Thoracic aorta (tissue), 2 donors: ENCODE measurements around the gene PLXDC1. TPM values are rescaled to one million over a fixed set of nuclear protein-coding genes. Genes with fewer than 3 reads are reported as not detected.
A peak's percentile ranks its signal among the peaks of the same experiment; 100 is the strongest.
"Not testable (repeated sequence)": the region's sequence is repeated elsewhere in the genome, so short reads cannot be mapped to it uniquely, and the experiment has no call there.

Experiments used
- ATAC-seq: fragments of 150-250 bp; one replicate; pipeline ENCODE4 v1.8.0; 2017; ENCODE audit warnings: low read depth; ENCODE audit not compliant: insufficient number of reproducible peaks, low FRiP score
- DNase-seq: peaks from one replicate; pipeline ENCODE4 v3.0.0-alpha.2; 2020; ENCODE audit warnings: low spot score
- H3K27ac ChIP-seq, 2 donors: fragments of 200-600 bp; sonication (generic); 1 replicate in 1 of 2; 2 replicates in 1 of 2; pipeline ENCODE4 v1.5.1; 2016; ENCODE audit warnings: mild to moderate bottlenecking in 2 of 2, moderate library complexity in 2 of 2
- H3K27me3 ChIP-seq: fragments of 200-600 bp; sonication (generic); replicated peaks from 2 replicates; pipeline ENCODE4 v1.6.0; 2016; ENCODE audit warnings: mild to moderate bottlenecking; ENCODE audit not compliant: insufficient read depth
- H3K36me3 ChIP-seq: fragments of 200-600 bp; sonication (generic); one replicate; pipeline ENCODE4 v1.5.1; 2016
- H3K4me1 ChIP-seq, 2 donors: fragments of 200-600 bp; sonication (generic); 1 replicate in 1 of 2; 2 replicates in 1 of 2; pipeline versions ENCODE4 v1.5.1 to v1.6.0; 2016; ENCODE audit warnings: low read depth in 2 of 2, mild to moderate bottlenecking in 1 of 2; ENCODE audit not compliant: control insufficient read depth in 1 of 2
- H3K4me3 ChIP-seq: fragments of 200-600 bp; sonication (generic); 2 replicates; pipeline ENCODE4 v1.5.1; 2016; ENCODE audit warnings: mild to moderate bottlenecking
- H3K9me3 ChIP-seq: fragments of 200-600 bp; sonication (generic); 2 replicates; pipeline ENCODE4 v1.5.1; 2016
- total RNA-seq, 2 donors: library from RNA; depleted of rRNA; stranded (reverse); fragments of >200 nt; gene quantifications; one replicate each; pipeline versions ENCODE4 v1.1.0 to v1.2.3, GENCODE V29; 2016
- TF ChIP-seq, protein P1 (sequence below): fragments of 200-600 bp; sonication (generic); IDR thresholded peaks from one replicate; pipeline ENCODE4 v1.5.1; 2019; ENCODE audit warnings: antibody characterized with exemption

PLXDC1 gene
- total RNA-seq, 2 donors from 2014 or later: 7.0 to 13.9 TPM

DNA sequence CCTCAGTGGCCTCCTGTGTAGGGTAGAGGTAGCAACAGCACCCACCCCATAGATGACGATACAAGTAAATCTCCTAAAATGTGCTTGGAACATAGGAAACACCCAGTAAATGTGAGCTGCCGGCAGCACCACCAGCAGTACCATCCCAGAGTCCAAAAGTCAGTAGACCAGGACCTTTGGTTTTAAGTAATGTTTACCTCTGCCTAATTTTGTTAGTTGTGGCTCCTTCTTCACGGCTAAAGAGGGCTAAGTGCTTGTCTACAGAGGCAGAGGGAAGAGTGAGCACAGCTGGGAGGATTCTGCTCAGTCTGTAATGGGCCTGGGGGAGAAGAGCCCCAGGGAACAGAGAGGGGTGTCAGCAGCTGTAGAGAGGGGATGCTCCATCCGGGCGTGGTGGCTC is 92.9 kb downstream of the PLXDC1 start:
- H3K36me3 ChIP-seq: no peaks in the 10 kb centered on the region
- no peaks in the 10 kb centered on the region for H3K27me3 ChIP-seq
- H3K27ac ChIP-seq: peak overlapping the region in 1 of 2 donors; percentile 56
- peaks cover 5 to 21% of the 10 kb centered on the region in 2 donors for H3K4me1 ChIP-seq
- no peaks in the 10 kb centered on the region for H3K9me3 ChIP-seq
- TF ChIP-seq, protein P1, sequence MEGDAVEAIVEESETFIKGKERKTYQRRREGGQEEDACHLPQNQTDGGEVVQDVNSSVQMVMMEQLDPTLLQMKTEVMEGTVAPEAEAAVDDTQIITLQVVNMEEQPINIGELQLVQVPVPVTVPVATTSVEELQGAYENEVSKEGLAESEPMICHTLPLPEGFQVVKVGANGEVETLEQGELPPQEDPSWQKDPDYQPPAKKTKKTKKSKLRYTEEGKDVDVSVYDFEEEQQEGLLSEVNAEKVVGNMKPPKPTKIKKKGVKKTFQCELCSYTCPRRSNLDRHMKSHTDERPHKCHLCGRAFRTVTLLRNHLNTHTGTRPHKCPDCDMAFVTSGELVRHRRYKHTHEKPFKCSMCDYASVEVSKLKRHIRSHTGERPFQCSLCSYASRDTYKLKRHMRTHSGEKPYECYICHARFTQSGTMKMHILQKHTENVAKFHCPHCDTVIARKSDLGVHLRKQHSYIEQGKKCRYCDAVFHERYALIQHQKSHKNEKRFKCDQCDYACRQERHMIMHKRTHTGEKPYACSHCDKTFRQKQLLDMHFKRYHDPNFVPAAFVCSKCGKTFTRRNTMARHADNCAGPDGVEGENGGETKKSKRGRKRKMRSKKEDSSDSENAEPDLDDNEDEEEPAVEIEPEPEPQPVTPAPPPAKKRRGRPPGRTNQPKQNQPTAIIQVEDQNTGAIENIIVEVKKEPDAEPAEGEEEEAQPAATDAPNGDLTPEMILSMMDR: no peak
- DNase-seq: no peak
- no peak overlapping the region for H3K4me3 ChIP-seq
- ATAC-seq: no peak

DNA sequence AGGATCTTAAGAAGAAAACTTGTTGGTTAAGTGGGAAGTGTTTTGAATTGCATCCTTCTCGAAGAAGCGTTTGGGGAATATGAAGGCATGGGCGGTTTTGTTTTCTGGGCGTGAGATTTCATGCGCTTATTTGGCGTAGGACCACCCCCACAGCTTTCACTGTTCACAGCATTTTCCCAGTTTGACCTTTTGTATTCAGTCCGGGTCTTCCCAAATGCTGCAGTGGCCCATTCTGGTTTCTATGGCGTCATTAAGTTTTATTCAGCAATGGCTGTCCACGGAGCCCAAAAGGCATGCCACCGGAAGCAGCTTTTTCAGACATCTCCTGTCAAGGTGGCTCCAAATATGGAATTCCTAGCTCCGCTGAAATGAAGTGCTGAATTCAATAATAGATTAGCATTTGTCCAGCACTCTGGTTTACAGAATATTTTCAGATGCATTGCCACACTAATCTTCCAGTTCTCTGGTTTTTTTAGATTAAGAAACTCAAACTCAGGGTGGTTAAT is 93.7 kb downstream of the PLXDC1 start:
- TF ChIP-seq, protein P1: no peak
- no peak for ATAC-seq
- peak overlapping the region; percentile 83 for H3K4me3 ChIP-seq

DNA sequence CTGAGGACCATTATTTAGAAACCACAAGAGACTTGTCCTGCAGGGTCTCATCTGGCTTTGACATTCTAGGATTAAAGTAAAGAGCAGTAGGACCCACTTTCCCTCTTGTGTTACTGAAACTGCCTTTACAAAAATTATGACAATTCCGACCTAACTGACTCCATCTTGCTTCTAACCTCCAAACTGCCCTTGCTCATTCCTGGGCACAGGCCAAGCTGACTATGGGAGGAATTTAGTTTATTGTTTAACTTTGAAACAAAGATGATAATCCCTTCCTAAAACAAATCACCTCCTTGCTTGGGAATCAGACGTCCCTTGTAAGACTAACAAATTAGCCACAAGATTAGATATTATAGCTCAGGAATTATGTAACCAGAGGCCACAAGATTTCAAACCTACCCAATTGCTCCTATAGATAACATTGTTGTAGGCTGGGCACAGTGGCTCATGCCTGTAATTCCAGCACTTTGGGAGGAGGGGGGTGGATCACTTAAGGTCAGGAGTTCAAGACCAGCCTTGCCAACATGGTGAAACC is 97.3 kb downstream of the PLXDC1 start:
- ATAC-seq: no peak
- H3K27ac ChIP-seq: no peak overlapping the region
- TF ChIP-seq, protein P1: no peak

More for the DNA sequence above, 93.7 kb downstream of the PLXDC1 start:
- H3K27me3 ChIP-seq: no peaks in the 10 kb centered on the region
- DNase-seq: no peak
- H3K36me3 ChIP-seq: no peaks in the 10 kb centered on the region
- H3K9me3 ChIP-seq: no peaks in the 10 kb centered on the region
- peaks cover 0 to 14% of the 10 kb centered on the region in 2 donors for H3K4me1 ChIP-seq
- peak overlapping the region in 1 of 2 donors; percentile 56 for H3K27ac ChIP-seq

DNA sequence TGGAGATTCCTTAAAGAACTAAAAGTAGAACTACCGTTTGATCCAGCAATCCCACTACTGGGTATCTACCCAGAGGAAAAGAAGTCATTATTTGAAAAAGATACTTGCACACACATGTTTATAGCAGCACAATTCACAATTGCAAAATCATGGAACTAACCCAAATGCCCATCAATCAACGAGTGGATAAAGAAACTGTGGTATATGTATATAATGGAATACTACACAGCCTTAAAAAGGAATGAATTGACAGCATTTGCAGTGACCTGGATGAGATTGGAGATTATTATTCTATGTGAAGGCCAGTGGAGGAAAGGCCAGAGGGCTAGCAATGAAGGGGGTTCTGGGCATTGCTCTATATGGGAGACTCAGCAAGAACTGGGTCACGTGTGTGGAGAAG is 99.0 kb downstream of the PLXDC1 start:
- H3K4me1 ChIP-seq, DNase-seq, H3K36me3 ChIP-seq, H3K27me3 ChIP-seq, H3K4me3 ChIP-seq, ATAC-seq, H3K9me3 ChIP-seq, H3K27ac ChIP-seq: not testable (repeated sequence)

More for the DNA sequence above, 97.3 kb downstream of the PLXDC1 start:
- no peaks in the 10 kb centered on the region for H3K36me3 ChIP-seq
- no peaks in the 10 kb centered on the region for H3K4me1 ChIP-seq
- DNase-seq: no peak
- no peak overlapping the region for H3K4me3 ChIP-seq
- no peaks in the 10 kb centered on the region for H3K9me3 ChIP-seq
- no peaks in the 10 kb centered on the region for H3K27me3 ChIP-seq

DNA sequence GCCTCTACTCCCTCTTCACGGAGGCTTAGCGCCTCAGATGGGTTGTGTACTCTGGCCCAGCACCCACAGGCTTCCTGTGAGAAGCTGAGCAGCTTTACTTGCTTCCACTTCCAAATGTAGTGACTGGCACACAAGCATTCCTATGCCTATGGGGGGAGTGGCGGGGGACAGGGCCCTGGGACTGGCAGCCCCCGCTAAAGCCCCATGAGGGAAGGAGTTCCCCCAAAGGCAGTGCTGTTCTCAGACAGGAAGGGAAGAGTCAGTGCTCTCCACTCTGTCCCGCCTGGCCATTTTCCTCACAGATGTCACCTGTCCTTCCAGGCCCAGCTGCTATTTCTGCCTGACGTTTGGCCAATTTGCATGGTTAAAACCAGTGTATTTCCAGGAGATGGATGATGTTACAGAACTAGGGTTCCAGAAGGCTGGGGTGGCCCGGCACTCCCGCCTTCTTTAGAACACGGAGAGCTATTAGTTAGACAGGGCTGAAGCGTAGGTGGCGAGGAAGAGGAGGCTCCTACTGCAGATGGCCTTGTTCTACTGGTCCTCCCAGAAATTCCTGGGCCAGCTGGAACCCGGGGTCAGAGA is 100.3 kb downstream of the PLXDC1 start:
- TF ChIP-seq, protein P1: no peak
- H3K4me3 ChIP-seq: no peak overlapping the region
- ATAC-seq (no peak), DNase-seq (no peak)
- H3K4me1 ChIP-seq: no peaks in the 10 kb centered on the region
- peaks cover 22% of the 10 kb centered on the region for H3K9me3 ChIP-seq
- H3K36me3 ChIP-seq: no peaks in the 10 kb centered on the region
- no peaks in the 10 kb centered on the region for H3K27me3 ChIP-seq
- H3K27ac ChIP-seq: no peak overlapping the region
